GM23338 (cell line): Measurements from ENCODE around the gene TSHZ2. TPM values are rescaled to one million over a fixed set of nuclear protein-coding genes. Genes with fewer than 3 reads are reported as not detected.

Experiments
- CREB1 ChIP-seq: fragments of 250-450 bp; sonication (Bioruptor Pico); IDR thresholded peaks from 2 replicates; pipeline ENCODE4 v1.5.0; 2020; ENCODE audit warnings: low read depth, mild to moderate bottlenecking, moderate library complexity
- EZH2 ChIP-seq: fragments of 200-600 bp; sonication (generic); IDR thresholded peaks from one replicate; pipeline ENCODE4 v1.8.0; 2017; ENCODE audit warnings: antibody characterized with exemption, mild to moderate bottlenecking, low read depth; ENCODE audit not compliant: unreplicated experiment
- EZH2phosphoT487 ChIP-seq: fragments of 200-600 bp; sonication (generic); IDR thresholded peaks from one replicate; pipeline ENCODE4 v1.8.1; 2018; ENCODE audit warnings: antibody characterized with exemption; ENCODE audit not compliant: unreplicated experiment
- JUNB ChIP-seq: IDR thresholded peaks from one replicate; pipeline ENCODE4 v1.6.1; 2016; ENCODE audit warnings: antibody characterized with exemption; ENCODE audit not compliant: unreplicated experiment
- STAT1 ChIP-seq: IDR thresholded peaks from one replicate; pipeline ENCODE4 v1.6.1; 2016; ENCODE audit warnings: antibody characterized with exemption; ENCODE audit not compliant: unreplicated experiment
- ZNF114 ChIP-seq: fragments of 250-450 bp; sonication (Bioruptor Pico); IDR thresholded peaks from 2 replicates; pipeline ENCODE4 v1.5.0; 2020; ENCODE audit warnings: mild to moderate bottlenecking, moderate library complexity
- ZNF331 ChIP-seq: fragments of 250-450 bp; sonication (Bioruptor Pico); IDR thresholded peaks from 2 replicates; pipeline ENCODE4 v1.5.0; 2020; ENCODE audit warnings: low read depth, mild to moderate bottlenecking, moderate library complexity
- polyA plus RNA-seq: library from polyadenylated mRNA; unstranded; fragments of >200 nt; fragmentation: Nextera tagmentation; extraction: Ambion mirVana; gene quantifications from 2 replicates; pipeline ENCODE4 v1.2.1, GENCODE V29; 2016
- total RNA-seq: library from RNA; depleted of rRNA; stranded (reverse); fragments of >200 nt; shearing (Covaris generic); gene quantifications from 2 replicates; pipeline ENCODE4 v1.2.3, GENCODE V29; 2014
- TF ChIP-seq, protein P1 (sequence below): fragments of 250-450 bp; sonication (Bioruptor Pico); IDR thresholded peaks from 2 replicates; pipeline ENCODE4 v1.5.0; 2020; ENCODE audit warnings: mild to moderate bottlenecking, moderate library complexity
- TF ChIP-seq, protein P2 (sequence below), 2 experiments: fragments of 200-600 bp in 1 of 2; sonication (generic) in 1 of 2; conservative IDR thresholded peaks; 2 replicates each; pipeline versions ENCODE4 v1.5.1 to v1.6.1; 2016 to 2017; ENCODE audit warnings: antibody characterized with exemption in 2 of 2, low read depth in 2 of 2, mild to moderate bottlenecking in 2 of 2, moderate library complexity in 1 of 2
- TF ChIP-seq, protein P3 (sequence below): IDR thresholded peaks from one replicate; pipeline ENCODE4 v1.6.1; 2018; ENCODE audit warnings: antibody characterized with exemption; ENCODE audit not compliant: unreplicated experiment

The TSHZ2 gene
- total and polyA plus RNA-seq, 2 experiments from 2014 or later = 0.49 to 1.3 TPM

DNA sequence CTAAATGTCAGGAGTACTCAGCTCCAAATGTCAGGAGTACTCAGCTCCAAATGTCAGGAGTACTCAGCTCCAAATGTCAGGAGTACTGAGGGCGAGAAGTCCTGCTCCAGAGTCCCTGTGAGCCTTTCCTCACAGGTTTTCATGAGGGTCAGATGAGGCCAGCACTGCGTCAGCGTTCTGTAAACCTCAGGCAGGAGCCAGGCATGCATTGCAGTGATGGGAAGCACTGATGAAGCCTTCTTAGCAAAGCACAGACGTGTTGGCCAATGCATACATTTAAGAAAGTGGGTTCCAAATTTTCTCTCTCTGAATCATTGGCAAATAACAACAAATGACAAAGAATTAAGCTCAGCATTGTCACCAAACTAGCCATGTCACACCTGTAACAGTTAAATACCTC is 366.6 kb downstream of the TSHZ2 start (continued):
- TF ChIP-seq, protein P1, sequence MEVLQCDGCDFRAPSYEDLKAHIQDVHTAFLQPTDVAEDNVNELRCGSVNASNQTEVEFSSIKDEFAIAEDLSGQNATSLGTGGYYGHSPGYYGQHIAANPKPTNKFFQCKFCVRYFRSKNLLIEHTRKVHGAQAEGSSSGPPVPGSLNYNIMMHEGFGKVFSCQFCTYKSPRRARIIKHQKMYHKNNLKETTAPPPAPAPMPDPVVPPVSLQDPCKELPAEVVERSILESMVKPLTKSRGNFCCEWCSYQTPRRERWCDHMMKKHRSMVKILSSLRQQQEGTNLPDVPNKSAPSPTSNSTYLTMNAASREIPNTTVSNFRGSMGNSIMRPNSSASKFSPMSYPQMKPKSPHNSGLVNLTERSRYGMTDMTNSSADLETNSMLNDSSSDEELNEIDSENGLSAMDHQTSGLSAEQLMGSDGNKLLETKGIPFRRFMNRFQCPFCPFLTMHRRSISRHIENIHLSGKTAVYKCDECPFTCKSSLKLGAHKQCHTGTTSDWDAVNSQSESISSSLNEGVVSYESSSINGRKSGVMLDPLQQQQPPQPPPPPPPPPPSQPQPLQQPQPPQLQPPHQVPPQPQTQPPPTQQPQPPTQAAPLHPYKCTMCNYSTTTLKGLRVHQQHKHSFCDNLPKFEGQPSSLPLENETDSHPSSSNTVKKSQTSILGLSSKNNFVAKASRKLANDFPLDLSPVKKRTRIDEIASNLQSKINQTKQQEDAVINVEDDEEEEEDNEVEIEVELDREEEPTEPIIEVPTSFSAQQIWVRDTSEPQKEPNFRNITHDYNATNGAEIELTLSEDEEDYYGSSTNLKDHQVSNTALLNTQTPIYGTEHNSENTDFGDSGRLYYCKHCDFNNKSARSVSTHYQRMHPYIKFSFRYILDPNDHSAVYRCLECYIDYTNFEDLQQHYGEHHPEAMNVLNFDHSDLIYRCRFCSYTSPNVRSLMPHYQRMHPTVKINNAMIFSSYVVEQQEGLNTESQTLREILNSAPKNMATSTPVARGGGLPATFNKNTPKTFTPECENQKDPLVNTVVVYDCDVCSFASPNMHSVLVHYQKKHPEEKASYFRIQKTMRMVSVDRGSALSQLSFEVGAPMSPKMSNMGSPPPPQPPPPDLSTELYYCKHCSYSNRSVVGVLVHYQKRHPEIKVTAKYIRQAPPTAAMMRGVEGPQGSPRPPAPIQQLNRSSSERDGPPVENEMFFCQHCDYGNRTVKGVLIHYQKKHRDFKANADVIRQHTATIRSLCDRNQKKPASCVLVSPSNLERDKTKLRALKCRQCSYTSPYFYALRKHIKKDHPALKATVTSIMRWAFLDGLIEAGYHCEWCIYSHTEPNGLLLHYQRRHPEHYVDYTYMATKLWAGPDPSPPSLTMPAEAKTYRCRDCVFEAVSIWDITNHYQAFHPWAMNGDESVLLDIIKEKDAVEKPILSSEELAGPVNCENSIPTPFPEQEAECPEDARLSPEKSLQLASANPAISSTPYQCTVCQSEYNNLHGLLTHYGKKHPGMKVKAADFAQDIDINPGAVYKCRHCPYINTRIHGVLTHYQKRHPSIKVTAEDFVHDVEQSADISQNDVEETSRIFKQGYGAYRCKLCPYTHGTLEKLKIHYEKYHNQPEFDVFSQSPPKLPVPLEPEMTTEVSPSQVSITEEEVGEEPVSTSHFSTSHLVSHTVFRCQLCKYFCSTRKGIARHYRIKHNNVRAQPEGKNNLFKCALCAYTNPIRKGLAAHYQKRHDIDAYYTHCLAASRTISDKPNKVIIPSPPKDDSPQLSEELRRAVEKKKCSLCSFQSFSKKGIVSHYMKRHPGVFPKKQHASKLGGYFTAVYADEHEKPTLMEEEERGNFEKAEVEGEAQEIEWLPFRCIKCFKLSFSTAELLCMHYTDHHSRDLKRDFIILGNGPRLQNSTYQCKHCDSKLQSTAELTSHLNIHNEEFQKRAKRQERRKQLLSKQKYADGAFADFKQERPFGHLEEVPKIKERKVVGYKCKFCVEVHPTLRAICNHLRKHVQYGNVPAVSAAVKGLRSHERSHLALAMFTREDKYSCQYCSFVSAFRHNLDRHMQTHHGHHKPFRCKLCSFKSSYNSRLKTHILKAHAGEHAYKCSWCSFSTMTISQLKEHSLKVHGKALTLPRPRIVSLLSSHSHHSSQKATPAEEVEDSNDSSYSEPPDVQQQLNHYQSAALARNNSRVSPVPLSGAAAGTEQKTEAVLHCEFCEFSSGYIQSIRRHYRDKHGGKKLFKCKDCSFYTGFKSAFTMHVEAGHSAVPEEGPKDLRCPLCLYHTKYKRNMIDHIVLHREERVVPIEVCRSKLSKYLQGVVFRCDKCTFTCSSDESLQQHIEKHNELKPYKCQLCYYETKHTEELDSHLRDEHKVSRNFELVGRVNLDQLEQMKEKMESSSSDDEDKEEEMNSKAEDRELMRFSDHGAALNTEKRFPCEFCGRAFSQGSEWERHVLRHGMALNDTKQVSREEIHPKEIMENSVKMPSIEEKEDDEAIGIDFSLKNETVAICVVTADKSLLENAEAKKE (CRISPR knock-in tag) = no peak
- TF ChIP-seq, protein P2, sequence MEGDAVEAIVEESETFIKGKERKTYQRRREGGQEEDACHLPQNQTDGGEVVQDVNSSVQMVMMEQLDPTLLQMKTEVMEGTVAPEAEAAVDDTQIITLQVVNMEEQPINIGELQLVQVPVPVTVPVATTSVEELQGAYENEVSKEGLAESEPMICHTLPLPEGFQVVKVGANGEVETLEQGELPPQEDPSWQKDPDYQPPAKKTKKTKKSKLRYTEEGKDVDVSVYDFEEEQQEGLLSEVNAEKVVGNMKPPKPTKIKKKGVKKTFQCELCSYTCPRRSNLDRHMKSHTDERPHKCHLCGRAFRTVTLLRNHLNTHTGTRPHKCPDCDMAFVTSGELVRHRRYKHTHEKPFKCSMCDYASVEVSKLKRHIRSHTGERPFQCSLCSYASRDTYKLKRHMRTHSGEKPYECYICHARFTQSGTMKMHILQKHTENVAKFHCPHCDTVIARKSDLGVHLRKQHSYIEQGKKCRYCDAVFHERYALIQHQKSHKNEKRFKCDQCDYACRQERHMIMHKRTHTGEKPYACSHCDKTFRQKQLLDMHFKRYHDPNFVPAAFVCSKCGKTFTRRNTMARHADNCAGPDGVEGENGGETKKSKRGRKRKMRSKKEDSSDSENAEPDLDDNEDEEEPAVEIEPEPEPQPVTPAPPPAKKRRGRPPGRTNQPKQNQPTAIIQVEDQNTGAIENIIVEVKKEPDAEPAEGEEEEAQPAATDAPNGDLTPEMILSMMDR (conservative IDR thresholded peaks at IDR 0.05; ENCODE audit: low read depth in 2 of 2) = no peak
- no peak for TF ChIP-seq EZH2
- no peak for TF ChIP-seq STAT1
- no peak for TF ChIP-seq ZNF331 (CRISPR knock-in tag)
- TF ChIP-seq, protein P3, sequence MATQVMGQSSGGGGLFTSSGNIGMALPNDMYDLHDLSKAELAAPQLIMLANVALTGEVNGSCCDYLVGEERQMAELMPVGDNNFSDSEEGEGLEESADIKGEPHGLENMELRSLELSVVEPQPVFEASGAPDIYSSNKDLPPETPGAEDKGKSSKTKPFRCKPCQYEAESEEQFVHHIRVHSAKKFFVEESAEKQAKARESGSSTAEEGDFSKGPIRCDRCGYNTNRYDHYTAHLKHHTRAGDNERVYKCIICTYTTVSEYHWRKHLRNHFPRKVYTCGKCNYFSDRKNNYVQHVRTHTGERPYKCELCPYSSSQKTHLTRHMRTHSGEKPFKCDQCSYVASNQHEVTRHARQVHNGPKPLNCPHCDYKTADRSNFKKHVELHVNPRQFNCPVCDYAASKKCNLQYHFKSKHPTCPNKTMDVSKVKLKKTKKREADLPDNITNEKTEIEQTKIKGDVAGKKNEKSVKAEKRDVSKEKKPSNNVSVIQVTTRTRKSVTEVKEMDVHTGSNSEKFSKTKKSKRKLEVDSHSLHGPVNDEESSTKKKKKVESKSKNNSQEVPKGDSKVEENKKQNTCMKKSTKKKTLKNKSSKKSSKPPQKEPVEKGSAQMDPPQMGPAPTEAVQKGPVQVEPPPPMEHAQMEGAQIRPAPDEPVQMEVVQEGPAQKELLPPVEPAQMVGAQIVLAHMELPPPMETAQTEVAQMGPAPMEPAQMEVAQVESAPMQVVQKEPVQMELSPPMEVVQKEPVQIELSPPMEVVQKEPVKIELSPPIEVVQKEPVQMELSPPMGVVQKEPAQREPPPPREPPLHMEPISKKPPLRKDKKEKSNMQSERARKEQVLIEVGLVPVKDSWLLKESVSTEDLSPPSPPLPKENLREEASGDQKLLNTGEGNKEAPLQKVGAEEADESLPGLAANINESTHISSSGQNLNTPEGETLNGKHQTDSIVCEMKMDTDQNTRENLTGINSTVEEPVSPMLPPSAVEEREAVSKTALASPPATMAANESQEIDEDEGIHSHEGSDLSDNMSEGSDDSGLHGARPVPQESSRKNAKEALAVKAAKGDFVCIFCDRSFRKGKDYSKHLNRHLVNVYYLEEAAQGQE = no peak
- TF ChIP-seq JUNB = no peak
- TF ChIP-seq CREB1 (CRISPR knock-in tag) = no peak
- no peak for TF ChIP-seq ZNF114 (CRISPR knock-in tag)
- no peak for TF ChIP-seq EZH2phosphoT487
